WERI-Rb-1 (cell line): ENCODE measurements around the gene ABHD12.

Experiments
- DNase-seq: peaks from one replicate; pipeline ENCODE4 v3.0.0-alpha.2; 2020
- H3K27ac ChIP-seq: fragments of 250-450 bp; sonication (Bioruptor Pico); 2 replicates; pipeline ENCODE4 v1.5.1; 2020; ENCODE audit warnings: mild to moderate bottlenecking, moderate library complexity
- H3K27me3 ChIP-seq: fragments of 250-450 bp; sonication (Bioruptor Pico); 2 replicates; pipeline ENCODE4 v1.5.1; 2021; ENCODE audit warnings: mild to moderate bottlenecking, low read depth, moderate library complexity; ENCODE audit not compliant: insufficient read depth, severe bottlenecking
- H3K36me3 ChIP-seq: fragments of 250-450 bp; sonication (Bioruptor Pico); 2 replicates; pipeline ENCODE4 v1.5.1; 2020; ENCODE audit warnings: mild to moderate bottlenecking, moderate library complexity
- H3K4me3 ChIP-seq: 2 replicates; pipeline ENCODE4 v1.5.1; 2011; ENCODE audit warnings: low read depth, mild to moderate bottlenecking, control low read depth, low read length
- H3K9me3 ChIP-seq: fragments of 250-450 bp; sonication (Bioruptor Pico); 2 replicates; pipeline ENCODE4 v1.5.1; 2021; ENCODE audit warnings: mild to moderate bottlenecking, moderate library complexity; ENCODE audit not compliant: severe bottlenecking
- TF ChIP-seq, protein P1 (sequence below): IDR thresholded peaks from 2 replicates; pipeline ENCODE4 v1.5.1; 2011; ENCODE audit warnings: low read depth, mild to moderate bottlenecking, control low read depth, inconsistent platforms, low read length

Gene ABHD12

DNA sequence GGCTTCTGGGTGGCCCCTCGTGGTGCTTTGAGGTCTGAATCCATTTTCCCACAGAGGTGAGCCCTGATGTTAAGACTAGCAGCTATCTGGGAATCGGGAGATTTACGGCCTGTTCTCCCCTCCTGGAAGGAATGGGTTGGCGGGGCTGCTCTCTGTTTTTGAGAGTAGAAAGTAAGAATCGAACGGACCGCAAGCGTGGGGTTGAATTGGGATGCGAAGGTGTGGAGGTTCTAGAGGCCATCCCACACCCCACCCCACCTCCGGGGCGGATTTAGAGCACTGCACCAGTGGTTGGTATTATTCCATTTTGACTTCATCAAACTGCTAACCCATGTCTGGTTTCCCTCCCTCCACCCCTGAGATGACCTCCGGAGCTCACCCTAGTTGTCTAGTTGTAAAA lies 131.3 kb downstream of the ABHD12 start:
- H3K9me3 ChIP-seq, result no peaks in the 10 kb centered on the region
- no peak overlapping the region for H3K4me3 ChIP-seq
- no peak overlapping the region for H3K27ac ChIP-seq
- TF ChIP-seq, protein P1, sequence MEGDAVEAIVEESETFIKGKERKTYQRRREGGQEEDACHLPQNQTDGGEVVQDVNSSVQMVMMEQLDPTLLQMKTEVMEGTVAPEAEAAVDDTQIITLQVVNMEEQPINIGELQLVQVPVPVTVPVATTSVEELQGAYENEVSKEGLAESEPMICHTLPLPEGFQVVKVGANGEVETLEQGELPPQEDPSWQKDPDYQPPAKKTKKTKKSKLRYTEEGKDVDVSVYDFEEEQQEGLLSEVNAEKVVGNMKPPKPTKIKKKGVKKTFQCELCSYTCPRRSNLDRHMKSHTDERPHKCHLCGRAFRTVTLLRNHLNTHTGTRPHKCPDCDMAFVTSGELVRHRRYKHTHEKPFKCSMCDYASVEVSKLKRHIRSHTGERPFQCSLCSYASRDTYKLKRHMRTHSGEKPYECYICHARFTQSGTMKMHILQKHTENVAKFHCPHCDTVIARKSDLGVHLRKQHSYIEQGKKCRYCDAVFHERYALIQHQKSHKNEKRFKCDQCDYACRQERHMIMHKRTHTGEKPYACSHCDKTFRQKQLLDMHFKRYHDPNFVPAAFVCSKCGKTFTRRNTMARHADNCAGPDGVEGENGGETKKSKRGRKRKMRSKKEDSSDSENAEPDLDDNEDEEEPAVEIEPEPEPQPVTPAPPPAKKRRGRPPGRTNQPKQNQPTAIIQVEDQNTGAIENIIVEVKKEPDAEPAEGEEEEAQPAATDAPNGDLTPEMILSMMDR, result no peak
- peaks cover 63% of the 10 kb centered on the region for H3K36me3 ChIP-seq
- peak; percentile 3 for DNase-seq
- no peaks in the 10 kb centered on the region for H3K27me3 ChIP-seq

DNA sequence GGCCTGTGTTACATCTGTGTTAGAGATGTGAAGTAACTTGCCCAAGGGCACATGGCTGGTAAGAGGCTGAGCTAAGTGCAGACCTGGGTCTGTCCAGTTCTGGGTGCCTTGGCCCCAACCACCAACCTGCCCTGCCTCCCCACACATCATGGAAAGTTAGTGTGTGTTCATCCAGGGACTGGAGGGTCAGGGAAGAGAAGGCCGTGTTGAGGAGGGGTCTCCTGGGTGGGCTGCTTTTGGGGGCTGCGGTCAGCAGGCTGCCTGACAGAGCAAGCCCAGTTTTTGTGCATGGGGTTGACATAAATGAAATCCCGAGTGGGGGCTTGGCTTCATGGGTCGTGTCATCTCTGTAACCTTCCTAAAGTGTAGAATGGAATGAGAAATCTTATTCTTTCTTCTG lies 131.8 kb downstream of the ABHD12 start:
- no peak for DNase-seq
- H3K9me3 ChIP-seq, result no peaks in the 10 kb centered on the region
- H3K4me3 ChIP-seq, result no peak overlapping the region
- H3K27me3 ChIP-seq, result no peaks in the 10 kb centered on the region
- TF ChIP-seq, protein P1, result no peak
- H3K27ac ChIP-seq, result no peak overlapping the region
- peaks cover 63% of the 10 kb centered on the region for H3K36me3 ChIP-seq

DNA sequence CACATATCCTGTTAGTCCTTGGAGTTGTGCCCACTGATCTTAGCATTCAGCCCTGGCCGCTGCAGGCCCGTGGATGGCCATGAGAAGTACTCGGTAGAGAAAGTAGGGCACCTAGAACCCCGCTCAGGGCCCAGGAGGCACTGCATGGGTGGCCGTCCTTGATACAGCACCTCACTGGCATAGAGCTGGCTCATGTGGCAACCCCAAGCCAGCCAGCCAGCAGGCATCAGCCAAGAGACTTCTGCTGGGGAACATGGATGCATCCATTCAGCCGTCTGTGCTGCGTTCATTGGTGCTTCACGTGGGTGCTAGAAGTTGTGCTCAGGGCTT lies 132.2 kb downstream of the ABHD12 start:
- no peak overlapping the region for H3K27ac ChIP-seq
- DNase-seq, result peak; percentile 2
- TF ChIP-seq, protein P1, result no peak
- H3K9me3 ChIP-seq, result no peaks in the 10 kb centered on the region
- H3K36me3 ChIP-seq, result peaks cover 67% of the 10 kb centered on the region
- no peak overlapping the region for H3K4me3 ChIP-seq
- no peaks in the 10 kb centered on the region for H3K27me3 ChIP-seq

DNA sequence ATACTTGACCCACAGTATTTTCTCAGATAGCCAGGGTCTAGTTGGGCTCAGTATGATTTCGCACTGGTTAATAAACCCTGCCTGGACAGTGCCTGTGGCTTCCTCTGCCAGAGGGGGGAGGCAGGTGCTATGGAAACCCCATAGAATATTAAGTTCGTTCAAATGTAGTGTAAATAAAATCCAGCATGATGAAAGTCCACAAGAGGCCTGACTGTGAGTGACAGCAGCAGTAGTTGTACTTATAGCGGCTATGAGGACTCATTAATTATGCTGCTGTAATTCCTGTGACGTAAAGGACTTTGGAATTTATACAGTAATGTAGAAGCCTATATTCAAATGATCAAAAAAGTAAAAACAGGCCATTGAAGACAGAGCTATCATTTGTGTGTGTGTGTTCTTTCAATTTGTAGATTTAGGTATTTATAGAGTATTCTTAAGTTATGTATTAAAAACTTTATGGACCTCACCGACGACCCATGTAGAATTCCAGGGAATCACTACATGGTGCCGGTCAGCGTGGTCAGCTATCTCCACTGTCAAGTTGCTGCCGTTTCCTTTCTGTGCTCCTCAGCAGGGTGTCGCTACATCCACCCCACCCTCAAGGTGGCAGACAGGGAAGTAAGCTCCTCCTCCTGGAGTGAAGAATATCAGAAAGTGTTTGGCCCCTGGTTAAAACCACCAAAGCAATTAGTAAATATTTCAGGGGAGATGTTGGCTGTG lies 132.7 kb downstream of the ABHD12 start:
- Histone ChIP-seq H3K36me3 (peaks cover 70% of the 10 kb centered on the region), H3K27me3 (no peaks in the 10 kb centered on the region), H3K9me3 (no peaks in the 10 kb centered on the region), H3K4me3 (no peak overlapping the region), H3K27ac (no peak overlapping the region)
- DNase-seq, result peak; percentile 3
- TF ChIP-seq, protein P1, result no peak

DNA sequence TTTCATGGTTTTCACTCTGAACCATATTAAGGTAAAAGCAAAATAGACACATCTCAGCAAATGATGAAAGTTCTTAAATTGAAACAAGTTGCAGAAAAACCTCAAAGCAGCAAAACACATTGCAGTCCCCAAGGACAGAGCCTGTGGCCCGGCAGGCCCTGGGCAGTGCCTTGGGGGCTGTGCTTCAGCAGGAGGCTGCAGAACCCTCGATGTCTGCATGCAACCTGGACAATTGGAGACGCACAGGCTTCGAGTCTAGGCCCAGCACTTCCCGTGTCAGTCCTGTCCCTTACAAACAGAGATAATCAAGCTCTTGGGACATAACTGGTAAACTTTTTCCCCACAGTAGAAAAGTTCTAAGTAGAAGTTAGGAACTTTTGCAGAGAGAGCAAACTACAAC lies 133.5 kb downstream of the ABHD12 start:
- no peak overlapping the region for H3K27ac ChIP-seq
- peaks cover 75% of the 10 kb centered on the region for H3K36me3 ChIP-seq
- H3K4me3 ChIP-seq, result no peak overlapping the region
- H3K9me3 ChIP-seq, result no peaks in the 10 kb centered on the region
- peak; percentile 1 for DNase-seq
- H3K27me3 ChIP-seq, result no peaks in the 10 kb centered on the region
- TF ChIP-seq, protein P1, result no peak
